Sigmoid colon (tissue), 4 donors: ENCODE results near the gene CNTD1.

Experiments
- CTCF ChIP-seq, 4 experiments: fragments of 450-650 bp in 3 of 4; fragments of 200-600 bp in 1 of 4; IDR thresholded peaks; one replicate each; pipeline ENCODE4 v1.5.1; 2016 to 2019; ENCODE audit warnings: antibody characterized with exemption in 4 of 4, mild to moderate bottlenecking in 3 of 4, moderate library complexity in 2 of 4
- POLR2A ChIP-seq, 2 donors: fragments of 450-650 bp; IDR thresholded peaks; one replicate each; pipeline ENCODE4 v1.6.1; 2016; ENCODE audit warnings: antibody characterized with exemption in 2 of 2, mild to moderate bottlenecking in 2 of 2, moderate library complexity in 2 of 2
- POLR2AphosphoS5 ChIP-seq, 4 donors: sonication (generic); formaldehyde crosslinking; IDR thresholded peaks; one replicate each; pipeline ENCODE4 v1.6.1; 2017; ENCODE audit warnings: antibody characterized with exemption in 4 of 4

GRCh38 chr17:42832213-42832933 is 33.7 kb downstream of the CNTD1 start:
- TF ChIP-seq CTCF (IDR thresholded peaks at IDR 0.05) (peak in 1 of 4 experiments; percentile 4), POLR2A (IDR thresholded peaks at IDR 0.05) (no peak), POLR2AphosphoS5 (IDR thresholded peaks at IDR 0.05) (no peak)
